ENCODE results near the gene RASIP1.
"Not testable (repeated sequence)": the region's sequence is repeated elsewhere in the genome, so short reads cannot be mapped to it uniquely, and the experiment has no call there.

The RASIP1 gene

GRCh38 chr19:48735031-48735615 is 5.3 kb downstream of the RASIP1 start:
- no peak for DNase-seq (ENCODE audit: low read depth)

- no peak for DNase-seq (ENCODE audit: low read depth)
Measured at GRCh38 chr19:48734625-48735024, 5.8 kb downstream of the RASIP1 start.

GRCh38 chr19:48731452-48731851 is 9.0 kb downstream of the RASIP1 start:
- no peak for DNase-seq (ENCODE audit: low read depth)

GRCh38 chr19:48728911-48729664 is 11.3 kb downstream of the RASIP1 start:
- DNase-seq (ENCODE audit: low read depth) = no peak

GRCh38 chr19:48726556-48726955 is 13.9 kb downstream of the RASIP1 start:
- DNase-seq (ENCODE audit: low read depth) = no peak

GRCh38 chr19:48724796-48725753 is 15.3 kb downstream of the RASIP1 start:
- peak; percentile 87 for DNase-seq (ENCODE audit: low read depth)

- no peak for DNase-seq (ENCODE audit: low read depth)
Measured at GRCh38 chr19:48722196-48722708, 18.2 kb downstream of the RASIP1 start.

- peak; percentile 99 for DNase-seq (ENCODE audit: low read depth)
Measured at GRCh38 chr19:48720613-48721296, 19.7 kb downstream of the RASIP1 start.

- no peak for DNase-seq (ENCODE audit: low read depth)
Measured at GRCh38 chr19:48720251-48720612, 20.2 kb downstream of the RASIP1 start.

- DNase-seq (ENCODE audit: low read depth) = no peak
Measured at GRCh38 chr19:48719263-48720171, 20.9 kb downstream of the RASIP1 start, which contains the start of gene MAMSTR. MAMSTR (minus strand) TSS chr19:48719725; CDS start chr19:48719031, 694 bp downstream.

GRCh38 chr19:48718711-48719231 is 21.6 kb downstream of the RASIP1 start:
- DNase-seq (ENCODE audit: low read depth) = no peak

- DNase-seq (ENCODE audit: low read depth) = not testable (repeated sequence)
Measured at GRCh38 chr19:48718106-48718505, 22.3 kb downstream of the RASIP1 start.

- peak; percentile 67 for DNase-seq (ENCODE audit: low read depth)
Measured at GRCh38 chr19:48716562-48717291, 23.7 kb downstream of the RASIP1 start.

GRCh38 chr19:48715681-48716171 is 24.7 kb downstream of the RASIP1 start:
- no peak for DNase-seq (ENCODE audit: low read depth)

GRCh38 chr19:48714759-48715675 is 25.4 kb downstream of the RASIP1 start:
- DNase-seq (ENCODE audit: low read depth) = no peak

- DNase-seq (ENCODE audit: low read depth) = peak; percentile 99
Measured at GRCh38 chr19:48713864-48714755, 26.3 kb downstream of the RASIP1 start.
